Measurements from ENCODE around the gene PDZD4.

PDZD4 gene

GRCh38 chrX:153804621-153805020, 25.7 kb downstream of the PDZD4 start:
- H3K4me3 ChIP-seq (ENCODE audit: low read length) = no peak overlapping the region
- H3K4me1 ChIP-seq (ENCODE audit: insufficient read depth, low read length) = no peaks in the 10 kb centered on the region
- no peaks in the 10 kb centered on the region for H3K9me3 ChIP-seq (ENCODE audit: insufficient read depth, low read depth, low read length)
- no peak overlapping the region for H3K27ac ChIP-seq (ENCODE audit: low read depth, low read length)
- H3K9ac ChIP-seq (ENCODE audit: low read depth, low read length) = no peak overlapping the region
- 94% methylated on average over 25 of the region's 25 CpGs for WGBS
- H3K36me3 ChIP-seq (ENCODE audit: insufficient read depth, low read length) = 0 out of 2 replicates have a peak, but pooled peaks cover 7% of the 10 kb centered on the region
- H3K27me3 ChIP-seq (ENCODE audit: insufficient read depth, low read length) = no peaks in the 10 kb centered on the region

- H3K36me3 ChIP-seq (ENCODE audit: insufficient read depth, low read length) = 0 out of 2 replicates have a peak, but pooled peaks cover 8% of the 10 kb centered on the region
- H3K4me3 ChIP-seq (ENCODE audit: low read length) = no peak overlapping the region
- H3K27me3 ChIP-seq (ENCODE audit: insufficient read depth, low read length) = no peaks in the 10 kb centered on the region
- H3K9ac ChIP-seq (ENCODE audit: low read depth, low read length) = no peak overlapping the region
- WGBS = 95% methylated on average over 34 of the region's 34 CpGs
- no peaks in the 10 kb centered on the region for H3K4me1 ChIP-seq (ENCODE audit: insufficient read depth, low read length)
- H3K27ac ChIP-seq (ENCODE audit: low read depth, low read length) = no peak overlapping the region
- H3K9me3 ChIP-seq (ENCODE audit: insufficient read depth, low read depth, low read length) = no peaks in the 10 kb centered on the region
These were observed 26.2 kb downstream of the PDZD4 start for GRCh38 chrX:153804100-153804595.

- peaks cover 15% of the 10 kb centered on the region; the same call in 1 of the 2 replicates for H3K36me3 ChIP-seq (ENCODE audit: insufficient read depth, low read length)
- no peak overlapping the region for H3K27ac ChIP-seq (ENCODE audit: low read depth, low read length)
- WGBS = 96% methylated on average over 86 of the region's 87 CpGs
- no peaks in the 10 kb centered on the region for H3K9me3 ChIP-seq (ENCODE audit: insufficient read depth, low read depth, low read length)
- H3K4me1 ChIP-seq (ENCODE audit: insufficient read depth, low read length) = no peaks in the 10 kb centered on the region
- no peaks in the 10 kb centered on the region for H3K27me3 ChIP-seq (ENCODE audit: insufficient read depth, low read length)
- H3K9ac ChIP-seq (ENCODE audit: low read depth, low read length) = no peak overlapping the region
- H3K4me3 ChIP-seq (ENCODE audit: low read length) = no peak overlapping the region
These were observed 26.9 kb downstream of the PDZD4 start for GRCh38 chrX:153803211-153804099.

- H3K9ac ChIP-seq (ENCODE audit: low read depth, low read length) = no peak overlapping the region
- no peak overlapping the region for H3K4me3 ChIP-seq (ENCODE audit: low read length)
- H3K27ac ChIP-seq (ENCODE audit: low read depth, low read length) = no peak overlapping the region
- peaks cover 22% of the 10 kb centered on the region for H3K36me3 ChIP-seq (ENCODE audit: insufficient read depth, low read length)
- H3K9me3 ChIP-seq (ENCODE audit: insufficient read depth, low read depth, low read length) = no peaks in the 10 kb centered on the region
- H3K27me3 ChIP-seq (ENCODE audit: insufficient read depth, low read length) = no peaks in the 10 kb centered on the region
- WGBS = 93% methylated on average over 14 of the region's 14 CpGs
- no peaks in the 10 kb centered on the region for H3K4me1 ChIP-seq (ENCODE audit: insufficient read depth, low read length)
These were observed 27.8 kb downstream of the PDZD4 start for GRCh38 chrX:153802513-153803045.

- no peak overlapping the region for H3K9ac ChIP-seq (ENCODE audit: low read depth, low read length)
- H3K27me3 ChIP-seq (ENCODE audit: insufficient read depth, low read length) = no peaks in the 10 kb centered on the region
- H3K9me3 ChIP-seq (ENCODE audit: insufficient read depth, low read depth, low read length) = no peaks in the 10 kb centered on the region
- H3K4me3 ChIP-seq (ENCODE audit: low read length) = no peak overlapping the region
- no peaks in the 10 kb centered on the region for H3K4me1 ChIP-seq (ENCODE audit: insufficient read depth, low read length)
- no peak overlapping the region for H3K27ac ChIP-seq (ENCODE audit: low read depth, low read length)
- H3K36me3 ChIP-seq (ENCODE audit: insufficient read depth, low read length) = peaks cover 30% of the 10 kb centered on the region
- WGBS = 90% methylated on average over 8 of the region's 8 CpGs
These were observed 28.7 kb downstream of the PDZD4 start for GRCh38 chrX:153801669-153802068.

GRCh38 chrX:153800746-153801145, 29.6 kb downstream of the PDZD4 start:
- Histone ChIP-seq H3K4me3 (ENCODE audit: low read length) (no peak overlapping the region), H3K9me3 (ENCODE audit: insufficient read depth, low read depth, low read length) (no peaks in the 10 kb centered on the region), H3K36me3 (ENCODE audit: insufficient read depth, low read length) (peaks cover 38% of the 10 kb centered on the region), H3K4me1 (ENCODE audit: insufficient read depth, low read length) (no peaks in the 10 kb centered on the region), H3K27me3 (ENCODE audit: insufficient read depth, low read length) (no peaks in the 10 kb centered on the region), H3K9ac (ENCODE audit: low read depth, low read length) (no peak overlapping the region), H3K27ac (ENCODE audit: low read depth, low read length) (no peak overlapping the region)
- 96% methylated on average over 7 of the region's 7 CpGs for WGBS

- WGBS = 92% methylated on average over 16 of the region's 16 CpGs
These were observed 30.1 kb downstream of the PDZD4 start for GRCh38 chrX:153800177-153800722.

GRCh38 chrX:153799326-153799725, 31.0 kb downstream of the PDZD4 start:
- H3K27ac ChIP-seq (ENCODE audit: low read depth, low read length) = no peak overlapping the region
- H3K4me1 ChIP-seq (ENCODE audit: insufficient read depth, low read length) = no peaks in the 10 kb centered on the region
- H3K4me3 ChIP-seq (ENCODE audit: low read length) = no peak overlapping the region
- peaks cover 38% of the 10 kb centered on the region for H3K36me3 ChIP-seq (ENCODE audit: insufficient read depth, low read length)
- WGBS = 94% methylated on average over 5 of the region's 5 CpGs
- no peaks in the 10 kb centered on the region for H3K9me3 ChIP-seq (ENCODE audit: insufficient read depth, low read depth, low read length)
- no peak overlapping the region for H3K9ac ChIP-seq (ENCODE audit: low read depth, low read length)
- no peaks in the 10 kb centered on the region for H3K27me3 ChIP-seq (ENCODE audit: insufficient read depth, low read length)

More at GRCh38 chrX:153800177-153800722, 30.1 kb downstream of the PDZD4 start:
- no peak overlapping the region for H3K27ac ChIP-seq (ENCODE audit: low read depth, low read length)
- H3K36me3 ChIP-seq (ENCODE audit: insufficient read depth, low read length) = peaks cover 38% of the 10 kb centered on the region
- H3K9me3 ChIP-seq (ENCODE audit: insufficient read depth, low read depth, low read length) = no peaks in the 10 kb centered on the region
- no peaks in the 10 kb centered on the region for H3K27me3 ChIP-seq (ENCODE audit: insufficient read depth, low read length)
- H3K4me1 ChIP-seq (ENCODE audit: insufficient read depth, low read length) = no peaks in the 10 kb centered on the region
- no peak overlapping the region for H3K9ac ChIP-seq (ENCODE audit: low read depth, low read length)
- no peak overlapping the region for H3K4me3 ChIP-seq (ENCODE audit: low read length)

GRCh38 chrX:153797415-153798015, 32.8 kb downstream of the PDZD4 start:
- H3K27ac ChIP-seq (ENCODE audit: low read depth, low read length) = no peak overlapping the region
- H3K4me3 ChIP-seq (ENCODE audit: low read length) = no peak overlapping the region
- H3K9me3 ChIP-seq (ENCODE audit: insufficient read depth, low read depth, low read length) = no peaks in the 10 kb centered on the region
- H3K9ac ChIP-seq (ENCODE audit: low read depth, low read length) = no peak overlapping the region
- H3K4me1 ChIP-seq (ENCODE audit: insufficient read depth, low read length) = 0 out of 2 replicates have a peak, but pooled peaks cover 3% of the 10 kb centered on the region
- WGBS = 95% methylated on average over 15 of the region's 15 CpGs
- H3K27me3 ChIP-seq (ENCODE audit: insufficient read depth, low read length) = no peaks in the 10 kb centered on the region
- H3K36me3 ChIP-seq (ENCODE audit: insufficient read depth, low read length) = peaks cover 31% of the 10 kb centered on the region

GRCh38 chrX:153794897-153795816, 35.2 kb downstream of the PDZD4 start:
- Histone ChIP-seq H3K9ac (ENCODE audit: low read depth, low read length) (peak overlapping the region; percentile 79), H3K36me3 (ENCODE audit: insufficient read depth, low read length) (peaks cover 31% of the 10 kb centered on the region), H3K4me1 (ENCODE audit: insufficient read depth, low read length) (0 out of 2 replicates have a peak, but pooled peaks cover 3% of the 10 kb centered on the region), H3K27ac (ENCODE audit: low read depth, low read length) (peak overlapping the region; percentile 83), H3K9me3 (ENCODE audit: insufficient read depth, low read depth, low read length) (no peaks in the 10 kb centered on the region), H3K27me3 (ENCODE audit: insufficient read depth, low read length) (no peaks in the 10 kb centered on the region), H3K4me3 (ENCODE audit: low read length) (peak overlapping the region; percentile 100)
- 17% methylated on average over 47 of the region's 47 CpGs for WGBS
